MM.1S (cell line): ENCODE results near the gene RAB11FIP4.

Experiments used
- EZH2 ChIP-seq: fragments of 300-600 bp; sonication (generic); optimal IDR thresholded peaks from 2 replicates; pipeline ENCODE3; 2017; ENCODE audit warnings: low read depth, mild to moderate bottlenecking, antibody characterized with exemption, low read length, mixed read lengths
- TF ChIP-seq, protein P1 (sequence below): fragments of 300-600 bp; sonication (generic); IDR thresholded peaks from 2 replicates; pipeline ENCODE4 v1.5.1; 2016; ENCODE audit warnings: antibody characterized with exemption, low read length, mixed read lengths

GRCh38 chr17:31533546-31534155 lies 142.2 kb downstream of the RAB11FIP4 start:
- TF ChIP-seq, protein P1, sequence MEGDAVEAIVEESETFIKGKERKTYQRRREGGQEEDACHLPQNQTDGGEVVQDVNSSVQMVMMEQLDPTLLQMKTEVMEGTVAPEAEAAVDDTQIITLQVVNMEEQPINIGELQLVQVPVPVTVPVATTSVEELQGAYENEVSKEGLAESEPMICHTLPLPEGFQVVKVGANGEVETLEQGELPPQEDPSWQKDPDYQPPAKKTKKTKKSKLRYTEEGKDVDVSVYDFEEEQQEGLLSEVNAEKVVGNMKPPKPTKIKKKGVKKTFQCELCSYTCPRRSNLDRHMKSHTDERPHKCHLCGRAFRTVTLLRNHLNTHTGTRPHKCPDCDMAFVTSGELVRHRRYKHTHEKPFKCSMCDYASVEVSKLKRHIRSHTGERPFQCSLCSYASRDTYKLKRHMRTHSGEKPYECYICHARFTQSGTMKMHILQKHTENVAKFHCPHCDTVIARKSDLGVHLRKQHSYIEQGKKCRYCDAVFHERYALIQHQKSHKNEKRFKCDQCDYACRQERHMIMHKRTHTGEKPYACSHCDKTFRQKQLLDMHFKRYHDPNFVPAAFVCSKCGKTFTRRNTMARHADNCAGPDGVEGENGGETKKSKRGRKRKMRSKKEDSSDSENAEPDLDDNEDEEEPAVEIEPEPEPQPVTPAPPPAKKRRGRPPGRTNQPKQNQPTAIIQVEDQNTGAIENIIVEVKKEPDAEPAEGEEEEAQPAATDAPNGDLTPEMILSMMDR: peak; percentile 36
- TF ChIP-seq EZH2: no peak
